GM21390 (cell line): ENCODE results near the gene MN1.

ENCODE experiments used
- ATAC-seq: cut with Tn5 transposase; IDR thresholded peaks from one replicate; pipeline ENCODE4 v1.9.1; 2021; ENCODE audit not compliant: unreplicated experiment

Gene MN1

DNA sequence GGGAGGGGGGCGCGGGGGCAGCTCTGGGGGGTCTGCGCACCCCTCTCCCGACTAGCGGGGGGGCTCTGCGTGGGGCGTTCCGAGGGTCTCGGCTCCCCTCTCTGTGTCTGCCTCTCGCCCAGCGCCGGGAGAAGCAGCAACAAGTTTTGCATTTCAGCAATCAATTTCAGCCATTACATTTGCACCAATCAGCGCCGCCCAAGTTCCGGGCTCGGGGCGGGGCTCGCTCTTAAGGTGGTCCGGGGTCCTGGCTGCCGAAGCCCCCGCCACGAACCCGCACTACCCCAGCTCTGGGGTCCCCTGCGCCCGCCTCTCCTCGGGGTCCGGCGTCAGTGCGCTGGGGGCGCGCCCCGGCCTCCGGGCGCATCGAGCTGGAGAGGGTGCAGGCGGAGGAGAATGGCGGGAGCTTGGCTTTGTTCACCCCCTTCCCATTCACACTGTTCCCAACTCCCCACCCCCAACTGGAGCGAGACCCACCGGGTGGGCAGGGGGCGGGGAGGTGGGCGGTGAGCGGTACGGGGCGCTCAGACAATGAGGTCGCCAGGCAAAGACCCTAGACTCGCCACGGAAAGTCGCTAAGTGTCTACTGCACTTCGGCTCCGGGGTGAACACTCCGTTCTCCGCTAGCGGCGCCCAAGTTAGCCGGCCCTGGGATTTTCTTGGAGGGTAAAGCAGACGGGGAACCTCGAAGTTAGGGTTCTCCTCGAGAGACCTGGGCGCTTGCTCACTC lies at the start of gene MN1:
Gene MN1, minus strand, starts transcription at position 141 of the 730 bp plus-strand sequence. CDS start 1,213 bp downstream, outside the sequence.
- no peak for ATAC-seq

DNA sequence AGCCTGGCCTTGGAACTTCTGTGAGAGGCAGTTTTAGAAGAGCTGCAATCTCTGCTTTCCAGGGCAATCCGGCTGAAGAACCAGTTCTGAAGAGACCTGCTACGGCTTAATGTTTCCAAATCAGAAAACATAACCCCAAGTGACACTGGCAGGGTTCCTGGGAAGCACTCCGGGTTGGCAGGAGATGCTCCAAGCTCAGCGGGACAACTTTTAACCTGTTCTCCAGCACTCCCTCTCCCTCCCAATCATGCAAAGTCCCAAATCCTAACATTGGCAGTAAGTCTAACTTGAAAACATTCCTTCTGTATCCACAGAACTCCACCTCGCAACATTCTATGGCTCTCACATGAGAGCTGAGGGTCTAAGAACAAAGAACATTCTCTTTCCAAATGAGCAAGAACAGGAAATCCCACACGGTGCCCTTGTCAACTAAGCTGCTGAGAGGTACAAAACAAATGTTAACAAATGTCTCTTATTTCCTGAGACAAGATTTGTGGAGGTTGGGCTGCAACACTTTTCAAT lies 48.5 kb upstream of the MN1 start:
- ATAC-seq = no peak

DNA sequence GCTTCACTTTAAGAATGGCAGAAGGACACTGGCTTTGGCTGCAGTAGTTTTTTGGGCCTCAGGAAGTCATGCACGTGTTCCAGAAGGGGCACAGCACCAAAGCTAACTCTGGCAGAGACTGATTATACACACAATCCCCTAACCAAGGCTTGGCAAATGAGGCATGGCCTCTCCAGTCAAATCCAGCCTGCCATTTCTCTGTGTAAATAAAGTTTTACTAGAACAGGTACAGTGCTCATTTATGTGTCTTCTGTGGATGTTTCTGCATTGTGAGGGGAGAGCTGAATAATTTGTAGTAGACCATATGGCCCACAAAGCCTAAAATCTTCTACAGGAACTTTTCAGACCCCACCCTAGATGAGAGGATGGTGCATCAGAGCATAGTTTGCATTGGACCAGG lies 46.4 kb upstream of the MN1 start:
- no peak for ATAC-seq

DNA sequence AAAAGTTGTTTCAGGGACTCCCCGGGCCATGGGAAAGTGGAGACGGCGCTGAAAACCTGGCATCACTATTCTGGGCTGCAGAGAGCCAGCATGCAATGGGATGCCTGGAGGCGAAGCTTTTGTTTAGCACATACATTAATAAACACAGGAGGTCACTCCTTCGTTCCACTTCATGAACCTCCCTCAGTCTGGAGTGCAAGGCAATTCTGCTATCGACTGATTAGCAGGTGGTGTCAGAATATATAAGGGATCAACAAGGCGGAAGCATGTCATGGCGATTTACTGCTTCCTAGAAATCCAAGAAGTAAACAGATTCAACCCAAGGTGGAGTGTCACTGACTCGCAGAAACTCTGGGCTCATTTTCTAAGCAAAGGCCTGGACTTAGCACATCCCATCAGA lies 45.4 kb upstream of the MN1 start:
- no peak for ATAC-seq

DNA sequence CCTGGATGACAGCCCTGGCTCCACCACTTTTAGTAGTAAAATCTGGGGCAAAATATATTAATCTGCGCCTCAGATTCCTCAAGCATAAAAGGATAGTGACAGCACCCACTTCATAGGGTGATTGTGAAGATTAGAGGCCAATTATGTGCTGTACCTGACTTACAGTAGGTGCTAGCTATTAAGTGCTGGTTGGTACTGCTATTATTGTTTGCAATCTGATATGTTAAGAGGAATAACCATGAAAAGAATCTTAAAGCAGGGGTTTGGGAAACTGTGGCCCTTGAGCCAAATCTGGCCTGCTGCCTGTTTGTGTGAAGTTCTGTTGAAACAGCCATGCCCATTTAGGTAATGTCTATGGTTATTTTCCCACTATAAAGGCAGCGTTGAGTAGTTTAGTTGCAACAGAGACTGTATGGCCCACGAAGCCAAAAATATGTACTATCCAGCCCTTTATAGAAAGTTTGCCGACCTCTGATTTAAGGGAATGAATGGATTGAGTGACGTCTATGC lies 44.7 kb upstream of the MN1 start:
- no peak for ATAC-seq

DNA sequence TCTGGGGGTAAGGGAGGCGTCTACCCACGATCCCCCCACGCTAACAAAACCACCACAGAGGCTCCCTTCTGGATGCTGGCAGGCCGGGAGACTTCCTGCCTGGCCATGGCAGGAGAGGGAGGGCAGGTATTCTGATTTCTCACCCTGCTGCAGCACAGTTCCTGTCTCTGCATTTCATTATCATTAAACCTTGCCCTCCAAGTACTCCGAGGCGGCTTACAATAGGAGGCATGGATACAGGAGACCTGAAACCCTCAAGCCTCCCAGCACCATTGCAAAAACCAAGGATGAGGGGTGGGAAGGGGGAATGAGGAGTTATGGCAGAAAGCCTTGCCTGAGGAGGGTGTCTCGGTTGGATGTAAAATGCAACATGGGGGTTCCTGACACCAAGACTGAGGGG lies 44.1 kb upstream of the MN1 start:
- no peak for ATAC-seq

DNA sequence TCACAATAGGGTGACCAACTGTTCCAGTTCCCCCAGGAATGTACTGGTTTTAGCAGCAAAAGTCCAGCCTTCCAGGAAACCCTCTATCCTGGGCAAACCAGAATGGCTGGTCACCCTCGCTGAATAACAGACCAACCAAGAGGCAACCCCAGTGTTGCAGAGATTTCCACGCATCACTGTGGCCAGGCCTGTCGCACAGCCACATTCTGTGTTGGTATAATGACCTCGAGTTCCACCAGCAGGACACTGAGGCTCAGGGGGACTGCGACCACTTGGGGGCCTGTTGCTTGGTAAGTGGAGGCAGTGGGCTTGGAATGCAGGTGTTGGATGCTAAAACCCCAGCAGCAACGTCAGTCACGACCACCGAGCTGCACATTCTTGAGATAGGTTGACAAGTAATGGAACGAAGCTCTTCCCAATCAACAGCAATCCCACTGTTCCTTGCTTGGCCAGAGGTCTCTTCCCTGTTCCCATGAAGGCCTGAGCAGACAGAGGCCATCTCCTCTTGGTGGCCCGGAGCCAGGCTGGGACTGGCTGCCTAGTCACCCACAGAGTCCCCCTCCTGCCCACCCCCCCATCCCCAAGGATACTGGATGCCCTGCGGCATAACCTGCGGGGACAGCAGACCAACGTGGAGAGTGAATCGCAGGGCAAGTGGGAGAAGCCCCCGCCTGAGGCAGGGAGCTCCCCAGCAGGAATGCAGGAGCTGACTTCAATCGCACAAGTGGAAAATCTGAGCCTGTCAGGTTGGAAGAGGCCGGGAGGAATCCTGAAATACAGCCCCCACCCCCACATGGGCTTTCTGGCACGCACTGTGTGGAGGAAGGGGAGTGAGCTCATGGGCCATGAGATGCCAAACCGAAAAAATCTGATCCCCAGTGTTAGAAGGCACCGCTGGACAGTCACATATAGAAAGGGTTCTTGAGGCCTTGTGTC lies 43.4 kb upstream of the MN1 start:
- ATAC-seq = no peak

DNA sequence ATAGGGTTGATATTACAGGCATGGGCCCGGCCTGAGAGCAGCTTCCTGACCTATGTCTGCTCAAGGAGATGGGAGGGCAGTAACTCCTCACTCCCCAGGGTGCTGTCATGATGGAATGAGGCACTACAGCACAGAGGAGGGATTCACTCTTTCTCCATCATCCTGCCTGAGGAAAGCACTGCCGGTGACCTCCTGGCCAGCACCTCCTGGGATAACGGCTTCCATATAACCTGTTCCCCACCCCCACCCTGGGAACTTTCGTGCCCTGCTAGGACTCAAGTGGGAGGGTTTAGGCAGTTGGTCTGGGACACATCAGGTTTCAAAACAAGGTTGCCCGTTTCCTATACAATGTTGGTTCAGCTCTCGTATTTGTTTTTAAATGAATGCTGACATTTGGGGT lies 42.7 kb upstream of the MN1 start:
- no peak for ATAC-seq

DNA sequence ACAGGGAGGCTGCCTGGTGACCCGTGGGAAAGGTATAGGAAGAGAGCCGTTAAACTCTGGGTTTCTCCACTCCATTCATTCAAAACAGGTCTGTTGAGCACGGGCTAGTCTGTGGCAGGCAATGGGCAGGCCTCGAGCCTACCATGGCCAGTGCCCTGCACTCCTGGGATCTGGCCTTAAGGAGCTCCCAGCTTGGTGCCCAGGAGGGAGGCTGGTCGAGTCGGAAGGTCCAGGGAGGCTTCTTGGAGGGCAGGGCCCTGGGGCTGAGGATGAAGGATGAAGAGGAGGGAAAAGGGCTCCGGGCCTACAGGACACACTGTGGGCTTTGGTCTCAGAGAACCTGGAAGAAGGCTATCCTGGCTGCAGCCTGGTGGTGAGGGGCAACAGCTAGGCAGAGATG lies 41.9 kb upstream of the MN1 start:
- no peak for ATAC-seq

DNA sequence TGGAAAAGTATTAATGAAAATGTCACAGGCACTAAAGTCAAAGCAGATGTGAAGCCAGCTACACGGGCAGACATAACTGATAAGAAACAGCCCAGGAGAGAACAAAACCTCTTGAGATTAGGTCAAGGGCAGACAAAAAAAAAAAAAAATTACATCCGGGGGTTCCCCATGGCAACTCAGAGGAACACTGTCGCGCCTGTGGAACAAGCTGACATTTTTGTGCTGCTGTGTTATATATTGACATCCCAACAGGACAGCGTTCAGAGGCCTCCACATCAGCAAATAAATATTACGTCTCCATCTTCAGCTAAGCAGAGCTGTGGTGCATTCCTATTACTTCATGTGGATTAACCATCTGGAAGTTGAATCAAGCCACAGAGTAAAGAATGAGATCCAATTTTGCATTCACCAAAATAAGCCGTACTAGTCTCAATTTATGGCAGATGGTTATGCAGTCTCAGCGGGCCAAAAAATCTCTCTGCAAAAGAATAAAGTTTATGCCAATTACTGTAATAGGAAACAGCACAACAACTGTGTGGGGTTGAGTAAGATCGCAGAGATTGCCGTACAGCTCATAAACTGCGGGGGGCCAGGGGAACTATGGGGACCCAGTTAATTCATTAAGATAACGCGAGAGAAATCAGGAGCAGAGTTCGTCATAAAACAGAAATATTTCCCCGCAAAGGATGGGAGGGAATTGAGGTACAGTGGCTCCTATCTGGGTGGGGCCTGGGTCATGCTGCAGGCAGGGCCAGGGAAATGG lies 41.3 kb upstream of the MN1 start:
- no peak for ATAC-seq

DNA sequence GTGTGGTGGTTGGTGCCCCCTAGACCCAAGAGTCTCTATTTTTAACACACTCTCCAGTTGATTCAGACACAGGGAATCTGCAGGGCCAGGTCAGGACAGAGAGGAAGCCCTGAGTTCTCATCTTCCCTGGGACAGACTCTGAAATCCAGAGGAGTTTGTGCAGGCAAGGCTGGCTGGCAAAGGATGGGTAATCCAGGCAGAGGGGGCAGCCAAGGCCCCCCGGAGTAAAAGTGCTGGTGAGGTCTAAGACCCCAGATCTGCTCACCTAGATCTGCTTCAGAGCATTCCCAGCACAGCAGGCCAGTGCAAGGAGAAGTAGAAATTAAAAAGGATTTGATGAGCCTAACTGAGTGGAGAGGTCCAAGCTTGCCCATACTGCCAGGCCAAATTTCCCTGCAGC lies 40.6 kb upstream of the MN1 start:
- ATAC-seq = no peak

DNA sequence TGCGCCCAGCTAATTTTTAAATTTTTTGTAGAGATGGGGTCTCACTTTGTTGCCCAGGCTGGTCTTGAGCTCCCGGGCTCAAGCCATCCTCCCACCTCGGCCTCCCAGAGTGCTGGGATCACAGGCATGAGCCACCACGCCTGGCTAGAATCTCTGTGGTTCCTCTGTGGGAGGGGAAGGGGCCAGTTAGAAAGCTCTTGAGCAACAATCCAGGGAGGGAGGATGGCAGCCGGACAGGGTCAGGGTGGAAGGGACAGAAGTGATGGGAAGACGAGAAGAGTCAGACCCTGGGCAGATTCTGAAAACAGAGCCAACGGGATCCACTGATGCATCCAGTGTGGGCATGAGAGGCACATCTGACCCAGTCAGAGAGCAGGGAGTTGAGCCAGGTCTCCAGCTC lies 38.9 kb upstream of the MN1 start:
- ATAC-seq = no peak

DNA sequence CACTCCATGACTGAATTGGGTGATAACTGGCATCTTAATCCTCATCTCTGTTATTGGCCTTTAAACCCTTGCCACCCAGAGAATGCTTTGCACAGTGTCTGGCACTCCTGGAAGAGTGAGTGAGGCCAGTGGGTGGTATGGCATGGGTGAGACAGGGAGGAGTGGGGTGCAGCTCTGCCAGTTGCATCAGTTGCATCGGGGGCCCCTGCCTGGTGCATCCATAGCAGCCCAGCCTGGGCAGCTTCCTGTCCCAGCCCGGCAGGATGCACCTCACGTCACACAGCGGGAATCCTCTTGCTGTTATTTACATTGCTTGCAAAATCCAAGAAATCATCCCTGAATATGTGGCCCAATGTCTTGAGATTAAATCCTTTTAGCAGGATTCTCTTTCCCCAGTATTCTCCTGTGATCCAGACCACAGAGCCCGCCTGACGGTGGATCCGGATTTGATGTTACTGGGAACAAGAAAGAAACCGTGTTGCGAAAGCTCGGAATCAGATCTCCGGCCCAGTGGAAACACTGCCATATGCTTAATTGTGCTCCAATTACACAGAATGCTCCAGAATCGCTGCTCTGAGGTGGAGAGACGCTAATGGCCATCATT lies 37.6 kb upstream of the MN1 start:
- no peak for ATAC-seq

DNA sequence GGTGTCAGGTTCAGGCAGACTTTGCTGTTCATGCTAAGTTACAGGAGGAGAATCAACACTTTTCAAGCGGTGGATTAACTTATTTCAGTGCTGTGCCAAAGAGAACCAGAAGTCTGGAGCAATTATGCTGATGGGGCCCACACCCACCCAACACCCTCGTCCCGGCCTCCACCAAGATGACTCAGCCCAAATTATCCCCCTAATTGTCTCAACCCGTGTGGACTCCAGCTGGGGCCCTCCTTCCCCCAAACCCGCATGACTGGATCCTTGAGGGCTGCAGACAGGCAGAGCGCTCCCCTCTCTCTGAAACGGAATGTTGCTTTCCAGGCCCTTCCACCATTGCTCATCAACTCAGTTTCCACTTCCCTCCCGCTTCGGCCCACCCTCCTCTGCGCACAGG lies 34.6 kb upstream of the MN1 start:
- no peak for ATAC-seq

DNA sequence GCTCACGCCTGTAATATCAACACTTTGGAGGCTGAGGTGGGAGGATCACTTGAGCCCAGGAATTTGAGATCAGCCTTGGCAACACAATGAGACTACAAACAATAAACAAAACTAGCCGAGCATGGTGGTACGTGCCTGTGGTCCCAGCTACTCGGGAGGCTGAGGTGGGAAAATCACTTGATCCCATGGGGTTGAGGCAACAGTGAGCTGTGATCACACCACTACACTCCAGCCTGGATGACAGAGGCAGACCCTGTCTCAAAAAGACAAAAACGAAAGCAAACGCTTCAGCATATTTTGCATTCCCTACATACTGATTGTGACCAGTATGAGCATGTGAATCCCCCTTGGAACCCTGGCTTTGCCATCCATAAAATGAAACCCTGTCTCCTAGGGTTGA lies 33.9 kb upstream of the MN1 start:
- no peak for ATAC-seq

DNA sequence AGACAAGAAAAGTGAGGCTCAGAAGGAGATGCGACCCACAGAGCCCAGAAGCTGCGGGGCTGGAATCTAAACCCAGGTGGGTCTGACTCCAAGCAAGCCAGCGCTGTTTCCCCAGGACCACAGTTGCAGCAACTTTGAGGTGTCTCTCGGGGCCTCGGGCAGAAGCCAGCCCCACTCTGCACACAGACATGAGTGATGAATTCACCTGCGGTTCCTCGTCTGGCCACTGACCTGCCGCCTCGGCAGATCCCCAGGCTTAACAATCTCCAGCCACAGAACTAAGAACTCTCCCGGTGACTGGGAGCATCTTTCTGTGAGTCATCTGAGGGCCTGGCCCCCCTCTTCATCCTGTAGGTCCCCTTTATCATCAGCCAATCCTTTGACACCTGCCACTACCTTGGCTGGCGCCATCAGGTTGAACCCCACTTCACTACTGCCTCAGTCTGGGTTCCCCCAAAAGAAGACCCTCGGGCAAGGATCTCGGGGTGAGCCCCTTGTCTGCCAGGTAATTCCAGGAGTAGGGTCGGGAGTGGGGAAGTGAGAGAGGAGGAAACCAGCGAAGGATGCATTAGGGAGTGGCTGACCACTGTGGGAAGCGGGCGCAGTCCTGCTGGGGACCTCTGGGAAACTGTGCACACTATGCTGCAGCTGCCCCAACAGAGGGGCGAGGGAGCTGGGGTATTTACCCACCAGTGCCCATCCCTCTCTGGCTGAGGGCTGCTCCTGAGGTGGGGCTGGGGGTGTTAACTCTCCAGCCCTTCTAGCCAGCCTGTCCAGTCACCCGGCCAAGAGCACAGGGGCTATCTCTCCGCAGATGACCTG lies 33.0 kb upstream of the MN1 start:
- no peak for ATAC-seq

DNA sequence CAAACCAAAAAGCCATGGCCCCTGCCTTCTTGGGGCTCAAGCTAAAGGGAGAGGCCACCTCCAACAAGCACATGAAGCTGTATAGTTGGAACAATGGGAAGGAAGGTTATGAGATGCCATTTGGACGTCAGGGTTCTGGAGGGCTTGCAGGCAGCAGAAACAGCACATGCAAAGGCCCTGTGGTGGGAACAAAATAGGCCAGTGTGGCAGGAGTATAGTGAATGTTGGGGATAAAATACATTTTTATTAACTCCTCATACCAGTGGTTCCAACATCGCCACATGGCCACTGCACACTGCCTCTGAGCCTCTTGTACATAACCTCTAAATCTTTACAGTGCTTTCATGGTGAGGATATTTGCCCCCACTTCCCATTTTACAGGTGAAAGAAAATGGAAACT lies 32.2 kb upstream of the MN1 start:
- no peak for ATAC-seq

DNA sequence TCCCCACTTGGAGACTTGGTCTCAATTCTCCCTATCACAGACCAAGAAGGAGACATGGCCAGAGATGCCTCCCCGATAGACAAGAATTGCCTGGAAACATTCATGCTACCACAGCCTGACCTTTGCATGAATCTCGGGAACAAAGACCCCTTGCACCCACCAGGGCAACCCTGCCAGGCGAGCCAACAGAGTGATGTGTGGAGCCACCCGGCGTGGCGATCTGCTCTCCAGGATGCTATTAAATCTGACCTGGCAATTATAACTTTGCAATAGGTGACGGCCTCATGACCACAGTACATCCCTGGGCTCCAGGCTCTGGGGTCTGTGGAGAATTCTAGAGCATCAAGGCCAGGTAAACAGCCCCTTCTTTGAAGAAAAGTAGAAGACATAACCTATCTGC lies 31.1 kb upstream of the MN1 start:
- ATAC-seq = no peak

DNA sequence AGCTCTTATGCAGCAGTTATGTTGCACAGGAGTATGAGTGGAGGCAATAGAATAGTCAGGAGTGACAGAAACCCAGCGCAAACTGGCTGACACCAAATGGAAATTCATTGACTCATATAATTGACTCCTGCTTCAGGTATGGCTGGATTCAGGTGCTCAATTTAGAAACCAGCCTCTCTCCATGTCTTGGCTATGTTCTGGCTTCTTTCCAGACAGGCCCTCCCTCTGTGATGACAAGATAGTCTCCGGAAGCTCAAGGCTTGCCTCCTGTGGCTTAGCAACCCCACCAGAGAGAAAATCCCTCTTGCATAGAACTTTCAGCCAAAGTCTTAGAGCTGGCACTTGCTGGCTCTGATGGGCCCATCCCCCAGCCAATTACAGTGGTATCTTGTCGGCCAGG lies 28.1 kb upstream of the MN1 start:
- no peak for ATAC-seq
